ENCODE data around the gene SDF4.

DNA sequence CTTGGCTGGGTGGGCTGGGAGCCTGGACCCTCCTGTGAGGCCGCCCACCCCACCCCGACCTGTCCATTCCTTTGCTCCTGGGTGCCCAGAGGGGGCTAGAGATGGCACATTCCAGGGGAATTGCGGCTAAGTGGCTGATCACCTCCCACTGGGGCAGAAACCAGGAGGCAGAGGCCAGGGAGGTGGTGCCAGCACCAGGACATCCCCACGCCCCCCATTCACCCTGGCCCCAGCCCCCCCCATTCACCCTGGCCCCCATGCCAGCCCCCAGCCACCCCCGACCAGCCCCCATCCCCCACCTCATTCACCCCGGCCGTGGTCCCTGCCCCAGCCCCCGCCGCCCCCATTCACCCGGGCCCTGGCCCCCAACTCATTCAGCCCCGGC is 8.5 kb upstream of the SDF4 start:
- TF ChIP-seq, protein P1, sequence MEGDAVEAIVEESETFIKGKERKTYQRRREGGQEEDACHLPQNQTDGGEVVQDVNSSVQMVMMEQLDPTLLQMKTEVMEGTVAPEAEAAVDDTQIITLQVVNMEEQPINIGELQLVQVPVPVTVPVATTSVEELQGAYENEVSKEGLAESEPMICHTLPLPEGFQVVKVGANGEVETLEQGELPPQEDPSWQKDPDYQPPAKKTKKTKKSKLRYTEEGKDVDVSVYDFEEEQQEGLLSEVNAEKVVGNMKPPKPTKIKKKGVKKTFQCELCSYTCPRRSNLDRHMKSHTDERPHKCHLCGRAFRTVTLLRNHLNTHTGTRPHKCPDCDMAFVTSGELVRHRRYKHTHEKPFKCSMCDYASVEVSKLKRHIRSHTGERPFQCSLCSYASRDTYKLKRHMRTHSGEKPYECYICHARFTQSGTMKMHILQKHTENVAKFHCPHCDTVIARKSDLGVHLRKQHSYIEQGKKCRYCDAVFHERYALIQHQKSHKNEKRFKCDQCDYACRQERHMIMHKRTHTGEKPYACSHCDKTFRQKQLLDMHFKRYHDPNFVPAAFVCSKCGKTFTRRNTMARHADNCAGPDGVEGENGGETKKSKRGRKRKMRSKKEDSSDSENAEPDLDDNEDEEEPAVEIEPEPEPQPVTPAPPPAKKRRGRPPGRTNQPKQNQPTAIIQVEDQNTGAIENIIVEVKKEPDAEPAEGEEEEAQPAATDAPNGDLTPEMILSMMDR (conservative IDR thresholded peaks at IDR 0.05 in 1 of 2, IDR thresholded peaks at IDR 0.05 in 1 of 2; ENCODE audit: low read depth in 1 of 2, low read length in 2 of 2), result no peak
- TF ChIP-seq EZH2 (IDR thresholded peaks at IDR 0.05; ENCODE audit: low read length, missing control alignments), result no peak

Data from fibroblast of lung (primary cell).